ENCODE measurements around the gene CCL28. TPM values are rescaled to one million over a fixed set of nuclear protein-coding genes. Genes with fewer than 3 reads are reported as not detected.
A peak's percentile ranks its signal among the peaks of the same experiment; 100 is the strongest.

CCL28 gene
- total RNA-seq, 4 donors from 2014 or later: 17.1 to 115 (median 86.4) TPM

GRCh38 chr5:43413966-43414365 lies 1.8 kb upstream of the CCL28 start:
- Histone ChIP-seq H3K36me3 (no peaks in the 10 kb centered on the region), H3K27me3 (no peaks in the 10 kb centered on the region), H3K4me1 (peaks cover 0 to 30% (median 9%) of the 10 kb centered on the region in 4 donors), H3K4me3 (no peak overlapping the region), H3K27ac (no peak overlapping the region), H3K9me3 (no peaks in the 10 kb centered on the region)
- in situ Hi-C loops (cut with MboI; ENCODE audit: low pct_ligation_motif_present in 1 of 4, low pct_unique_long_range_greater_than_20kb in 1 of 4, low sequenced_read_pairs in 3 of 4) (no loop called here), intact Hi-C loops (cut with DNase I; ENCODE audit: low total_unique reads) (no loop called here)
- 82% methylated on average over 2 of the region's 2 CpGs; no CpG with 5 or more reads in 1 of the 2 donors for WGBS, 2 donors (ENCODE audit: low coverage in 1 of 2)
- DNase-seq: no peak
- TF ChIP-seq CTCF (IDR thresholded peaks at IDR 0.05): no peak
- no peak for TF ChIP-seq POLR2AphosphoS5 (IDR thresholded peaks at IDR 0.05)
- no peak for TF ChIP-seq POLR2A (IDR thresholded peaks at IDR 0.05)
- no peak for TF ChIP-seq EP300 (IDR thresholded peaks at IDR 0.05; ENCODE audit: low read depth)

GRCh38 chr5:43412644-43413043 lies 453 bp upstream of the CCL28 start:
- peaks cover 0 to 21% (median 8%) of the 10 kb centered on the region in 4 donors for H3K4me1 ChIP-seq
- TF ChIP-seq CTCF (IDR thresholded peaks at IDR 0.05) (no peak), EP300 (IDR thresholded peaks at IDR 0.05; ENCODE audit: low read depth) (no peak), POLR2A (IDR thresholded peaks at IDR 0.05) (no peak), POLR2AphosphoS5 (IDR thresholded peaks at IDR 0.05) (no peak)
- no peak overlapping the region for H3K4me3 ChIP-seq
- peak overlapping the region; percentile 81 to 84 (median 83) for H3K27ac ChIP-seq
- no peaks in the 10 kb centered on the region for H3K36me3 ChIP-seq
- WGBS, 2 donors (ENCODE audit: low coverage in 1 of 2): 58 to 61% methylated on average over 1 of the region's 1 CpG
- DNase-seq: no peak
- no peaks in the 10 kb centered on the region for H3K27me3 ChIP-seq
- intact Hi-C loops (cut with DNase I; ENCODE audit: low total_unique reads): no loop called here
- in situ Hi-C loops (cut with MboI; ENCODE audit: low pct_ligation_motif_present in 1 of 4, low pct_unique_long_range_greater_than_20kb in 1 of 4, low sequenced_read_pairs in 3 of 4): no loop called here
- H3K9me3 ChIP-seq: no peaks in the 10 kb centered on the region

- Histone ChIP-seq H3K9me3 (no peaks in the 10 kb centered on the region), H3K27ac (peak overlapping the region; percentile 81 to 84 (median 83)), H3K36me3 (no peaks in the 10 kb centered on the region), H3K4me1 (peaks cover 0 to 21% (median 8%) of the 10 kb centered on the region in 4 donors), H3K27me3 (no peaks in the 10 kb centered on the region), H3K4me3 (peak overlapping the region in 3 of 4 donors; percentile 18 to 36 (median 26))
- 34 to 45% methylated on average over 2 to 3 of the region's 3 CpGs for WGBS, 2 donors (ENCODE audit: low coverage in 1 of 2)
- TF ChIP-seq CTCF (IDR thresholded peaks at IDR 0.05) (no peak), POLR2AphosphoS5 (IDR thresholded peaks at IDR 0.05) (peak in 2 of 3 donors; percentile 10 to 32), EP300 (IDR thresholded peaks at IDR 0.05; ENCODE audit: low read depth) (no peak)
- intact Hi-C loops (cut with DNase I; ENCODE audit: low total_unique reads) (no loop called here), in situ Hi-C loops (cut with MboI; ENCODE audit: low pct_ligation_motif_present in 1 of 4, low pct_unique_long_range_greater_than_20kb in 1 of 4, low sequenced_read_pairs in 3 of 4) (no loop called here)
- peak; percentile 39 for DNase-seq
These were observed 696 bp downstream of the CCL28 start for GRCh38 chr5:43411495-43411894.

GRCh38 chr5:43410414-43410813 lies 1.8 kb downstream of the CCL28 start:
- H3K27ac ChIP-seq: peak overlapping the region; percentile 81 to 84 (median 83)
- no peak for TF ChIP-seq CTCF (IDR thresholded peaks at IDR 0.05)
- no peak for TF ChIP-seq POLR2AphosphoS5 (IDR thresholded peaks at IDR 0.05)
- TF ChIP-seq POLR2A (IDR thresholded peaks at IDR 0.05): no peak
- no peak for TF ChIP-seq EP300 (IDR thresholded peaks at IDR 0.05; ENCODE audit: low read depth)
- H3K36me3 ChIP-seq: no peaks in the 10 kb centered on the region
- no peaks in the 10 kb centered on the region for H3K9me3 ChIP-seq
- peak overlapping the region in 2 of 4 donors; percentile 26 to 36 for H3K4me3 ChIP-seq
- H3K4me1 ChIP-seq: peaks cover 0 to 21% (median 8%) of the 10 kb centered on the region in 4 donors
- WGBS, 2 donors (ENCODE audit: low coverage in 1 of 2): 68 to 80% methylated on average over 1 to 7 of the region's 7 CpGs
- in situ Hi-C loops (cut with MboI; ENCODE audit: low pct_ligation_motif_present in 1 of 4, low pct_unique_long_range_greater_than_20kb in 1 of 4, low sequenced_read_pairs in 3 of 4): no loop called here
- no peaks in the 10 kb centered on the region for H3K27me3 ChIP-seq
- intact Hi-C loops (cut with DNase I; ENCODE audit: low total_unique reads): no loop called here
- DNase-seq: no peak

All from transverse colon (tissue), 4 donors.